Measurements from ENCODE around the gene CWF19L1. TPM values are rescaled to one million over a fixed set of nuclear protein-coding genes. Genes with fewer than 3 reads are reported as not detected.

The CWF19L1 gene
- total RNA-seq, 1 donor from 2014 or later, result 53.3 TPM

GRCh38 chr10:100183481-100183880 lies 84.0 kb downstream of the CWF19L1 start:
- no peak for DNase-seq
- H3K36me3 Mint-ChIP-seq (ENCODE audit: low read depth), result peaks cover 48% of the 10 kb centered on the region
- H3K4me1 Mint-ChIP-seq, result peaks cover 39% of the 10 kb centered on the region
- H3K4me3 Mint-ChIP-seq, result no peak overlapping the region
- H3K9me3 Mint-ChIP-seq, result no peaks in the 10 kb centered on the region
- TF ChIP-seq CTCF (IDR thresholded peaks at IDR 0.05), result no peak
- no peaks in the 10 kb centered on the region for H3K27me3 Mint-ChIP-seq
- peak overlapping the region; percentile 20 for H3K27ac Mint-ChIP-seq
- ChIA-PET CTCF (no interaction called here), POLR2A (no interaction called here)
- ATAC-seq (ENCODE audit: low read depth), result no peak
- intact Hi-C loops (cut with micrococcal nuclease), result loop anchor here (10.0 kb wide), 1 partner anchor 169 kb away; no protein-coding TSS in a partner anchor

GRCh38 chr10:100182908-100183307 lies 84.5 kb downstream of the CWF19L1 start:
- TF ChIP-seq CTCF (IDR thresholded peaks at IDR 0.05), result no peak
- H3K36me3 Mint-ChIP-seq (ENCODE audit: low read depth), result peaks cover 52% of the 10 kb centered on the region

More at GRCh38 chr10:100182908-100183307, 84.5 kb downstream of the CWF19L1 start:
- Mint-ChIP-seq H3K4me1 (peaks cover 38% of the 10 kb centered on the region), H3K4me3 (no peak overlapping the region), H3K27me3 (no peaks in the 10 kb centered on the region), H3K27ac (no peak overlapping the region), H3K9me3 (no peaks in the 10 kb centered on the region)
- POLR2A ChIA-PET, result no interaction called here
- DNase-seq, result no peak
- CTCF ChIA-PET, result no interaction called here
- intact Hi-C loops (cut with micrococcal nuclease), result loop anchor here (10.0 kb wide), 1 partner anchor 168 kb away; no protein-coding TSS in a partner anchor
- ATAC-seq (ENCODE audit: low read depth), result no peak

Other genes with a start within 250 kb of the CWF19L1 start
- gene CPN1, start 185.8 kb downstream of the CWF19L1 start, total RNA-seq, result not detected in 2 replicates
- gene ERLIN1, start 81.6 kb downstream of the CWF19L1 start, total RNA-seq, result 5.6 and 7.6 TPM in 2 replicates
- gene CHUK, start 38.0 kb downstream of the CWF19L1 start, total RNA-seq, result 17.7 and 21.6 TPM in 2 replicates
- gene BLOC1S2, start 19.0 kb upstream of the CWF19L1 start, total RNA-seq, result 47.7 and 52.3 TPM in 2 replicates
- gene PKD2L1, start 62.6 kb upstream of the CWF19L1 start, total RNA-seq, result not detected in 2 replicates
- 24.9 and 26.0 TPM in 2 replicates for gene SCD, start 79.6 kb upstream of the CWF19L1 start, total RNA-seq
- gene WNT8B, start 195.4 kb upstream of the CWF19L1 start, total RNA-seq, result not detected in 2 replicates

Data from activated B cell treated with CpG ODN at 0.5 μM for 24 hours (primary cell).